Naive thymus-derived CD8-positive, alpha-beta T cell (primary cell): ENCODE results near the gene PCSK1N. TPM values are rescaled to one million over a fixed set of nuclear protein-coding genes. Genes with fewer than 3 reads are reported as not detected.

ENCODE experiments used
- ATAC-seq, 2 donors: fragments of 150-1000 bp; cut with Tn5 transposase in 1 of 2; sonication (Bioruptor Pico), chemical (Tn5 transposase) in 1 of 2; 1 replicate in 1 of 2; 2 replicates in 1 of 2; pipeline ENCODE4 v1.10.0; 2021; ENCODE audit warnings: mild to moderate bottlenecking in 2 of 2, moderate library complexity in 2 of 2
- POLR2A ChIA-PET: fragments of 350-600 bp; sonication (Branson Sonifier 250); formaldehyde crosslinking; loops from one replicate; lab custom pipeline; 2021; ENCODE audit warnings: antibody characterized with exemption; lab: Charles Lee
- DNase-seq, 10 donors: peaks; one replicate each; pipeline versions ENCODE4 v3.0.0 to v3.0.0-alpha.2; 2020 to 2022
- H3K27ac Mint-ChIP-seq, 10 donors: one replicate each; pipeline ENCODE4 v1.8.0; 2020 to 2022; ENCODE audit warnings: mild to moderate bottlenecking in 10 of 10, mixed read lengths in 10 of 10, moderate library complexity in 4 of 10, inconsistent platforms in 1 of 10
- H3K27me3 Mint-ChIP-seq, 5 donors: one replicate each; pipeline ENCODE4 v1.8.0; 2021 to 2022; ENCODE audit warnings: mixed read lengths in 5 of 5
- H3K36me3 Mint-ChIP-seq, 3 donors: one replicate each; pipeline ENCODE4 v1.8.0; 2020 to 2022; ENCODE audit warnings: mixed read lengths in 3 of 3, mild to moderate bottlenecking in 2 of 3, inconsistent platforms in 1 of 3
- H3K4me1 Mint-ChIP-seq, 4 donors: one replicate each; pipeline ENCODE4 v1.8.0; 2021 to 2022; ENCODE audit warnings: mixed read lengths in 4 of 4
- H3K4me3 Mint-ChIP-seq, 10 donors: one replicate each; pipeline ENCODE4 v1.8.0; 2020 to 2022; ENCODE audit warnings: mild to moderate bottlenecking in 10 of 10, mixed read lengths in 10 of 10, moderate library complexity in 6 of 10, inconsistent platforms in 1 of 10
- H3K9me3 Mint-ChIP-seq, 9 donors: one replicate each; pipeline ENCODE4 v1.8.0; 2020 to 2022; ENCODE audit warnings: mixed read lengths in 9 of 9, mild to moderate bottlenecking in 3 of 9, inconsistent platforms in 1 of 9, moderate library complexity in 1 of 9
- polyA plus RNA-seq, 3 donors: library from polyadenylated mRNA; unstranded; fragments of 300-500 nt; fragmentation: Illumina TruSeq; gene quantifications; one replicate each; pipeline ENCODE4 v1.2.3, GENCODE V29; 2021
- total RNA-seq, 8 experiments: library from RNA in 2 of 8; stranded (reverse) in 2 of 8; gene quantifications; one replicate each; pipeline ENCODE4 v1.2.3 and lab custom pipeline; 2021 to 2026

PCSK1N gene
- total and polyA plus RNA-seq, 5 experiments from 2014 or later, result 3.6 to 28.0 (median 12.6) TPM

DNA sequence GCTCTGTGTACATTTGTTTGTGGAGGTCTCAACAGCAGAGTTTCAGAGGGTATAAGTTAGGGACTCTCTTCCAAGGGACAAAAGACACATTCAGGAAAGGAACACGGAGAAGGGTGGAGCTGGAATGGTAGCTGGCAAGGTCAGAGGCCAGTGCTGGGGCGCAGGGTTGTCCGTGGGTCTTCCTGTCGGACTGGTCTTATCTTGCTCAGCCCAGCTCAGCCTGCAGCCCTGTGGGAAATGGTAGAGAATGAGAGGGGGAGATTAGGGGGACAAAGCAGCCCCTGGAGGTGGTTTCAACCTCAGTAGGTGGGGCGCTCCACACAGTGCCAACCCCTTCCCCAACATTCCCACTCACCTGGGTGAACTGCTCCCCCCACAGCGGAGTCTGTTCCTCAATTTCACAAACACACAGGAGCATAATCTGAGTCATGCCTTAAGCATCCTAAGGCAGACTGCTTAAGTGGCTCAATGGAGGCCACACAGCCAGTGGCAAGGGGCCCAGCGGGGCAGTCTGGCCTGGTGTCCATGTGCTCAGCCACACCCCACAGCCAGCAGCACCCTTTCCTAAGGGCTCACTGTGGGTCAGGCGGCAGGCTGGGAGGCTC lies 40.4 kb downstream of the PCSK1N start:
- ATAC-seq (no peak), DNase-seq (no peak)
- no peak overlapping the region for H3K27ac Mint-ChIP-seq
- H3K4me1 Mint-ChIP-seq, result peaks cover 0 to 4% (median 2%) of the 10 kb centered on the region in 4 donors
- no peak overlapping the region for H3K4me3 Mint-ChIP-seq
- POLR2A ChIA-PET, result no interaction called here
- no peaks in the 10 kb centered on the region for H3K9me3 Mint-ChIP-seq
- no peaks in the 10 kb centered on the region for H3K27me3 Mint-ChIP-seq
- no peaks in the 10 kb centered on the region for H3K36me3 Mint-ChIP-seq

DNA sequence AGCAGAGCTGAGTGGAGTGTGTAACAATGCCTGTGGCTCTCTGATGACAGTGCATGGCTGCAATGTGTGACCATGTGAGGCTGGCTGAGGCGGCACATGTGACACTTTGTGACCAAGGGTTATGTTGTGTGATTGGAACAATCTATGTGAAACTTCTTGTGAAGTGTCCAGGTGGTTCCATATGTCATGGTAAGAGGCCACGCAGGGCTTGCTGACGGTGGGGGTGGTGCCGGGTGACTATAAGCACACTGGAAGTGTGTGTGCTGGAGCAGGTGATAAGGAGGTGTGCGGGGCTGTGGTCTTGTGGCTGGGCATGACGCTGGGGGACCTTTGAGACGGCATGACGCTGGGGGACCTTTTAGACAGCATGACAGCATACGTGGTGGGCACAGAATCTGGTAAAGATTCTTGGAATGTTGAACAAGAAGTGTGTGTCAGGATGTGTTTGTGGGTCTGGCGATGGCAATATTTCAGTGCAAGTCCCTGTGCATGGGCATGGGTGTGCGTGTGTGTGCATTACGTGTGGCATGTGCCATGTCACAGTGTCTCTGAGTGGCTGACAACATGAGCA lies 41.0 kb downstream of the PCSK1N start:
- no peak for ATAC-seq
- POLR2A ChIA-PET, result no interaction called here
- no peak for DNase-seq
- Mint-ChIP-seq H3K9me3 (no peaks in the 10 kb centered on the region), H3K27ac (no peak overlapping the region), H3K27me3 (no peaks in the 10 kb centered on the region), H3K36me3 (no peaks in the 10 kb centered on the region), H3K4me3 (no peak overlapping the region), H3K4me1 (peaks cover 6 to 10% (median 8%) of the 10 kb centered on the region in 4 donors)

DNA sequence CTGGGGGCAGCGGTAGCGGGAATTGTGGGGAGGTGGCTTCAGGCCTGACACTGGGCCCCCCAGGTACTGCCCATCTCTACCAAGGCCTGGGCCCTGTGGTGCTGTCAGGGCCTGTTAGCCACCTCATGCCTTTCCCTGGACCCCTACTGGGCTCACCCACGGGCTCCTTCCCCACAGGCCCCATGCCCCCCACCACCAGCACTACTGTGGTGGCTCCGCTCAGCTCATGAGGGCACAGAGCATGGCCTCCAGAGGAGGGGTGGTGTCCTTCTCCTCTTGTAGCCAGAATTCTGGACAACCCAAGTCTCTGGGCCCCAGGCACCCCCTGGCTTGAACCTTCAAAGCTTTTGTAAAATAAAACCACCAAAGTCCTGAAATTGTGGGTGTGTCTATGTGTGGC lies 41.5 kb downstream of the PCSK1N start:
- Mint-ChIP-seq H3K4me3 (no peak overlapping the region), H3K36me3 (no peaks in the 10 kb centered on the region), H3K27me3 (no peaks in the 10 kb centered on the region), H3K27ac (no peak overlapping the region), H3K9me3 (peaks cover 0 to 2% (median 0%) of the 10 kb centered on the region in 9 donors), H3K4me1 (peaks cover 8 to 14% (median 11%) of the 10 kb centered on the region in 4 donors)
- DNase-seq, result no peak
- POLR2A ChIA-PET, result no interaction called here
- ATAC-seq, result no peak

DNA sequence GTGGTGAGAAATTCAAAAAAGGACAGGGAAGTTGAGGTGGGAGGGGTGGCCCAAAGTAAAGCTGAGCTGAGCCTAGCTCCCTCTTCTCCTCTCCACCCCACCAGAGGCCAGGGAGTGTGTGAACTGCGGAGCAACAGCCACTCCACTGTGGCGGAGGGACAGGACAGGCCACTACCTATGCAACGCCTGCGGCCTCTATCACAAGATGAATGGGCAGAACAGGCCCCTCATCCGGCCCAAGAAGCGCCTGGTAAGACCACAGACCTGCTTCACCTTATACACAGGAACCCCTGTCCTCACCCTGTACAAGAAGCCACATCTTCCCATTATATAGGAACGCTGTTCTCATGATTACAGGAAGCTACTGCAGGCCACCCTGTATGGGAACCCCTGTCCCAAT lies 43.2 kb downstream of the PCSK1N start:
- DNase-seq (no peak), ATAC-seq (no peak)
- peaks cover 13 to 24% (median 14%) of the 10 kb centered on the region in 4 donors for H3K4me1 Mint-ChIP-seq
- peaks cover 0 to 2% (median 0%) of the 10 kb centered on the region in 9 donors for H3K9me3 Mint-ChIP-seq
- H3K27ac Mint-ChIP-seq, result no peak overlapping the region
- POLR2A ChIA-PET, result no interaction called here
- no peaks in the 10 kb centered on the region for H3K27me3 Mint-ChIP-seq
- no peaks in the 10 kb centered on the region for H3K36me3 Mint-ChIP-seq
- H3K4me3 Mint-ChIP-seq, result no peak overlapping the region

DNA sequence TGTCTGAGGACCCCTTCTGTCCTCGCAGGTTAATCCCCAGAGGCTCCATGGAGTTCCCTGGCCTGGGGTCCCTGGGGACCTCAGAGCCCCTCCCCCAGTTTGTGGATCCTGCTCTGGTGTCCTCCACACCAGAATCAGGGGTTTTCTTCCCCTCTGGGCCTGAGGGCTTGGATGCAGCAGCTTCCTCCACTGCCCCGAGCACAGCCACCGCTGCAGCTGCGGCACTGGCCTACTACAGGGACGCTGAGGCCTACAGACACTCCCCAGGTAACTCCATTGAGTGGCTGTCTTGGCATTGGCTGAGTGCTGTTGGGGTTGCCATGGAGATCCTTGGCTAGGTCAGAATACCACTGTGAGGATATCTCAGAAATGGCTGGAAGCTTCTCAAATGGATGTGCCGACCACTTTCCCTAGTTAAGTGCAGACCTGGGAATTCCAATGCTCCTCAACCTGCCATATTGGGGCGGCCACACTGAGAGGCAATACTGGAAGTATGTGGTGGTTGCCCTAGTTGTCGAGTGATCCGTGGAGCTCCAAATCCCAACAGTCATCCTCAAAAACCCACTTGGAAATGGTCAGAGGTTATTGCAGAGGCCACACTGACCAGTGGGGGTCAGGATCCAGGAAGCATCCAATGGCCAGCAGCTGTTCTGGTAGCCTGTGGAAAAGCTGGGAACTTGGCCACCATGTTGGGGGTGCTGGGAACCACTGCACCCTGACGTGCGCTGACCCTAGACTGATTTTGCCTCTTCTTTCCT lies 44.2 kb downstream of the PCSK1N start:
- peaks cover 13 to 24% (median 14%) of the 10 kb centered on the region in 4 donors for H3K4me1 Mint-ChIP-seq
- H3K4me3 Mint-ChIP-seq, result no peak overlapping the region
- H3K27me3 Mint-ChIP-seq, result no peaks in the 10 kb centered on the region
- H3K9me3 Mint-ChIP-seq, result peaks cover 0 to 2% (median 0%) of the 10 kb centered on the region in 9 donors
- ATAC-seq, result no peak
- peak overlapping the region in 1 of 10 donors; percentile 95 for H3K27ac Mint-ChIP-seq
- POLR2A ChIA-PET, result no interaction called here
- DNase-seq, result no peak
- no peaks in the 10 kb centered on the region for H3K36me3 Mint-ChIP-seq

DNA sequence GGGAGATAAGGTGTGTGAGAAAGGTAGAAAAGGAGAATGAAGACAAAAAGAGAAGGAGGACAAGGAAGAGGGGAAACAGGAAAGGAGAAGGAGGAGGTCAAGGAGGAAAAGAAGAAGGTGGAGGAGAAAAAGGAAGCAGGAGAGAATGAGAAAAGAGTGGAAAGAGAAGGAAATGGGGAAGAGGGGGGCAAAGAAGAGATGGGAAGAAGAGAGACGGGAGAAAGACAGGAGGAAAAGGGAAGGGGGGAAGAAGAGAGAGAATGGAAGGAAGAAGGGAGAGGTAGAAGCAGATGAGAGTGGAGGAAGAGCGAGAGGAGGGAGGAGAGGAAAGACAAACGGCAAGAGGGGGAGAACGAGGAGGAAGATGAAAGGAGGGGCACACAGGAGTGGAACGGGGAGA lies 44.9 kb downstream of the PCSK1N start:
- POLR2A ChIA-PET, result no interaction called here
- Mint-ChIP-seq H3K9me3 (peaks cover 0 to 2% (median 0%) of the 10 kb centered on the region in 9 donors), H3K27me3 (no peaks in the 10 kb centered on the region), H3K4me3 (no peak overlapping the region), H3K4me1 (peaks cover 13 to 24% (median 14%) of the 10 kb centered on the region in 4 donors), H3K36me3 (no peaks in the 10 kb centered on the region), H3K27ac (peak overlapping the region in 1 of 10 donors; percentile 95)
- DNase-seq, result no peak
- no peak for ATAC-seq

DNA sequence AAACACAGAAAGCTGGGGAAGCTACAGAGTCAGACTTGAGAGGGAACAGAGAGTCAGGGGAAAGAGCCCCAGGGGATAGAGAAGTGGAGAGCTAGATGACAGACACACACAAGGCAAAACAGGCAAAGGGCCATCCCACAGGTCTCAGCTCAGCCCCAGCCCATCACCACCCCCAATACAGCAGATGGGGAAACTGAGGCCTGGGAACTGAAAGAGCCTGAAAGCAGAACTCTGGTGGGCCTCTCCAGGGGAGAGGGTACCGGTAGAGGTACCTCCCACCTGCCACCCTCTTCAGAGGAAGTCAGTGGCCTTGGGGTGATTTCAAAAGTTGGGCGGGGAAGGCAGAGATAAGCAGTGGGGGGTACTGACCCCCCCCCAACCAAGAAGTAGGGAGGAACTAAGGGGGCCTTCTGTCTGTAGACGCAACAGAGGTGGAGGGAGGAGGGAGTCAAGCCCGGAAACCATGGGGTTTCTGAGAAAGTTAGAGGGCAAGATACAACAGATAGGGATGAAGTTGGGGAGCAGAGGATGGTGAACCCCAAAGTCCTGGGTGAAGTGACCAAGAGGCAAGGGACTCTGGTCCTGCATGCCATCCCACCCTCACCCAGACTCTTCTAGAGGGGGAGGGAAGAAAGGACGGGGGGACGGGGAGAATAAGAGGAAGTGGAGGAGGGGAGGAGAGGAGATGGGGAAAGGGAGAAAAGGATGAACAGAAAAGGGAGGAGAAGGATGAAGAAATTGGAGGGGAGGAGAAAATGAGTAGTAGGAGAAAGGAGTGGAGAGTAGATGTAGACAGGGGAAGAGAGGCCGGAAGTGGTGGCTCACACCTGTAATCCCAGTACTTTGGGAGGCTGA lies 45.8 kb downstream of the PCSK1N start:
- POLR2A ChIA-PET, result no interaction called here
- peak overlapping the region in 5 of 10 donors; percentile 36 to 75 (median 64) for H3K4me3 Mint-ChIP-seq
- DNase-seq, result peak in 2 of 10 donors; percentile 18 to 19
- H3K4me1 Mint-ChIP-seq, result peaks cover 13 to 24% (median 16%) of the 10 kb centered on the region in 4 donors
- H3K27me3 Mint-ChIP-seq, result no peaks in the 10 kb centered on the region
- ATAC-seq, result peak in 1 of 2 donors; percentile 83
- no peaks in the 10 kb centered on the region for H3K36me3 Mint-ChIP-seq
- peak overlapping the region in 9 of 10 donors; percentile 37 to 95 (median 72) for H3K27ac Mint-ChIP-seq
- H3K9me3 Mint-ChIP-seq, result peaks cover 0 to 2% (median 0%) of the 10 kb centered on the region in 9 donors

DNA sequence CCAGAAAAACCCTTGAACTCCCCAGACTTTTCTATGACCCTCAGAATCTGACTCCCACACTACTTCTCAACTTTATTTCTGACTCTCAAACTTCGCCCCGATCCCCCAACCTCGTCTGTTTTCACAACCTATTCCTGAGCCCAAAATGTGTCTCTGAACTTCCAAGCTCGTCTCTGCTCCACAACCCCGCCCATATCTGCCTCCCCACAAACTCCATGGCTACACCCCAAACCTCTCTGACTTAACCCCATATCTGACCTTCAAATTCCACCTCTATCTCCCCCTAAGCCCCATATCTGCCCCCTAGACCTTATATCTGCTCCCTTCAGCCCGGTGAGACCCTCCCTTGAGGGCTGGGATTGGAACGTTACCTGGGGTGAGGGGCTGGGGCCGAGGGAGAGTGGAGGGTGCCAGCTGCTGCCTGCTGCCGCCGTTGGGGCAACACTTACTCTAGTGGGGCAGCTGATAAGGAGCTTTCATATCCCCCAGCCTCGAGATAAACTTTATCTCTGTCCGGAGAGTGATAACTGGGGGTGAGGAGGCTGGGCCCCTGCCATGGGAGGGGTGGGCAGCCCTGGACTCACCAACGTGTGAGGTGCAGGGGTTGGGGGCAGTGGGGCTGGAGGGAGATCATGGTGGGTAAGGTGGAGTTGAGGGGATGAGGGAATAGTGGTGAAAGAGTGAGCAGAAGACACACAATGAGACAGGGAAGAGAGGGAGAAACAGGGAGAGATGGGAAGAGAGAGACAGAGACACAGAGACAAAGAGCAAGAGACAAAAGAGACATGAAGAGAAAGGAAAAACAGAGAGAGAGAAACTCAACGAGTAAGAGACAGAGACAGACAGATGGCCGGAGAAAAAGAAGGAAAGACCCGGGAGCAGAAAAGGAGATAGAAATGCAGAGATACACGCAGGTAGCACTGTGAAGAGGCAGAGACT lies 47.6 kb downstream of the PCSK1N start:
- POLR2A ChIA-PET, result no interaction called here
- no peak for ATAC-seq
- peak overlapping the region in 1 of 10 donors; percentile 64 for H3K4me3 Mint-ChIP-seq

DNA sequence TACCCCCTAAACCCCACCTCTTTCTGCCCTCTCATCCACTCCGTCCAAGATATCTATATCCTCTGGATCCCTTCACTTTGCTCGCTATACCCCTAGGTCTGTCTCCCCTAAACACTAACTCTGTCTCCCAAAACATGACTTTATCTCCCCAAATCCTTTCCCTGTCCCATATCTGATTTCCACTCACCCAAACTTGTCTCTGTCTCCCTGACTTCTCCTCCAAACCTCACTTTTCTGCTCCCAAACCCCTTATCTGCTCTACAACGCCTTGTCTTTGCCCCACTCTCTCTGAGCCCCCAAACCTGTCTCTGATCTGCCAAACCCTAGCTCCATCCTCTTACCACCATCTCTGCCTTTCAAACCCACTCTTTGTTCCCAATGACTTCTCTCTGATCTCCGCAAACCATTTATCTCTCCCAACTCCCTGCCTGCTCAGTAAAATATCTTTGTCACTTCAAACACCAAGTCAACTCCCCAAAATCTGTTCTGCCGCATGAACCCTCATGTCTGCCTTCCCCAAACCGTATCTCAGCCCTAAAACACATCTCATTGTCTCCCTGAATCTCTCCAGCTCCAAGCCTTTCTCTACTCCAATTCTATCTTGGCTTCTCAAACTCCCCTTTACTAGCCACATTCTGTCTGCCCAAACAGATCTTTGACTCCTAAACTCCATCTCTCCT lies 48.4 kb downstream of the PCSK1N start:
- peaks cover 13 to 24% (median 16%) of the 10 kb centered on the region in 4 donors for H3K4me1 Mint-ChIP-seq
- ATAC-seq, result no peak
- POLR2A ChIA-PET, result no interaction called here
- H3K36me3 Mint-ChIP-seq, result no peaks in the 10 kb centered on the region
- H3K27ac Mint-ChIP-seq, result peak overlapping the region in 1 of 10 donors; percentile 8
- no peaks in the 10 kb centered on the region for H3K27me3 Mint-ChIP-seq
- no peak overlapping the region for H3K4me3 Mint-ChIP-seq
- H3K9me3 Mint-ChIP-seq, result peaks cover 0 to 2% (median 0%) of the 10 kb centered on the region in 9 donors
- no peak for DNase-seq

More for the DNA sequence above, 47.6 kb downstream of the PCSK1N start:
- peaks cover 13 to 24% (median 16%) of the 10 kb centered on the region in 4 donors for H3K4me1 Mint-ChIP-seq
- peak overlapping the region in 4 of 10 donors; percentile 16 to 95 (median 50) for H3K27ac Mint-ChIP-seq
- DNase-seq, result no peak
- H3K27me3 Mint-ChIP-seq, result no peaks in the 10 kb centered on the region
- H3K36me3 Mint-ChIP-seq, result no peaks in the 10 kb centered on the region
- peaks cover 0 to 2% (median 0%) of the 10 kb centered on the region in 9 donors for H3K9me3 Mint-ChIP-seq

DNA sequence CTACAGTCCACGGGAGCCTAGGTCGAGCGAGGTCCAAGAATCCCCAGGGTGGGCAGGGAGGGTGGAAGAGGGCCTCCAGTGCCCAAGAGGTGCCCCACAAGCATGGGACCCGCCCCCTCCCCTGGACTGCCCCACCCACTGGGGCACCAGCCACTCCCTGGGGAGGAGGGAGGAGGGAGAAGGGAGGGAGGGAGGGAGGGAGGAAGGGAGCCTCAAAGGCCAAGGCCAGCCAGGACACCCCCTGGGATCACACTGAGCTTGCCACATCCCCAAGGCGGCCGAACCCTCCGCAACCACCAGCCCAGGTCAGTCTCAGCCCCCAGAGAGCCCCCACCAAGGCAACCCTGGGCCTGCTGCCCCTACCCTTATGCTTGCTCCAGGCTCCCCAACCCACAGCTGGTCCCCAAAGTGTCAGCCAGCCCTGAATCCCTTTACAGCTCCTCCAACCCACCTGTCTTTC lies 49.0 kb downstream of the PCSK1N start, which contains the start of gene GATA1:
TSS of gene GATA1 (plus strand) at position 250 of the 460 bp plus-strand sequence. CDS start 4,520 bp downstream, outside the sequence.
- ATAC-seq (no peak), DNase-seq (no peak)
- Mint-ChIP-seq H3K27me3 (no peaks in the 10 kb centered on the region), H3K36me3 (no peaks in the 10 kb centered on the region), H3K9me3 (peaks cover 0 to 2% (median 0%) of the 10 kb centered on the region in 9 donors), H3K4me1 (peaks cover 13 to 24% (median 16%) of the 10 kb centered on the region in 4 donors), H3K27ac (peak within 1 kb of the TSS in 2 of 10 donors; percentile 31 to 80), H3K4me3 (no peak within 1 kb of the TSS)
- POLR2A ChIA-PET, result no interaction called here
